GM19035 (cell line): ENCODE results near the gene PHLDB1.
"Not testable (repeated sequence)": the region's sequence is repeated elsewhere in the genome, so short reads cannot be mapped to it uniquely, and the experiment has no call there.

Experiments
- ATAC-seq: cut with Tn5 transposase; IDR thresholded peaks from one replicate; pipeline ENCODE4 v1.9.1; 2021; ENCODE audit not compliant: unreplicated experiment

PHLDB1 gene

DNA sequence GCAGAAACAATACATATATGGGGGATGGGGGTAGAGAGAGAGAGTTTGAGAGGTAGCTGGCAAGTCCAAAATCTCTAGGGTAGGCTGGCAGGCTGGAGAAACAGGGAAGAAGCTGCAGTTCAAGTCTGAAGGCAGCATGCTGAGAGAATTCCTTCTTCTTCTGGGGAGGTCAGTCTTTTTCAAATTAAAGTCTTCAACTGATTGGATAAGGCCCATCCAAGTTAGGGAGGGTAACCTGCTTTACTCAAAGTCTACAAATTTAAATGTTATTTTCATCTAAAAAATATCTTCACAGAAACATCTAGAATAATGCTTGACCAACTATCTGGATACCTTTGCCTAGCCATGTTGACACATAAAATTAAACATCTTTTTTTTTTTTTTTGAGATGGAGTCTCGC is 75.0 kb downstream of the PHLDB1 start:
- ATAC-seq: no peak

DNA sequence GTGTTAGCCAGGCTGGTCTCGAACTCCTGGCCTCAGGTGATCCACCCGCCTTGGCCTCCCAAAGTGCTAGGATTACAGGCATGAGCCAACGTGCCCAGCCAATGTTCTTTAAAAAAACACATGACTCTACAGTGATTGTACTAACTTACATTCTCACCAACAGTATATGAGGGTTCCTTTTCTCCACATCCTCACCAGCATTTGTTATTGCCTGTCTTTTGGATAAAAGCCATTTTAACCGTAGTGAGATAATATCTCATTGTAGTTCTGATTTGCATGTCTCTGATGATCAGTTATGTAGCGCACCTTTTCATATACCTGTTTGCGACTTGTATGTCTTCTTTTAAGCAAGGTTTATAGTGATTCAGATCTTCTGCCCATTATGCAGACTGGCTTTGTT is 75.5 kb downstream of the PHLDB1 start:
- ATAC-seq: not testable (repeated sequence)

GRCh38 chr11:118684187-118684586 is 76.8 kb downstream of the PHLDB1 start:
- no peak for ATAC-seq

GRCh38 chr11:118687906-118688305 is 80.5 kb downstream of the PHLDB1 start:
- no peak for ATAC-seq

- not testable (repeated sequence) for ATAC-seq
These were observed 80.9 kb downstream of the PHLDB1 start for GRCh38 chr11:118688339-118688738.

DNA sequence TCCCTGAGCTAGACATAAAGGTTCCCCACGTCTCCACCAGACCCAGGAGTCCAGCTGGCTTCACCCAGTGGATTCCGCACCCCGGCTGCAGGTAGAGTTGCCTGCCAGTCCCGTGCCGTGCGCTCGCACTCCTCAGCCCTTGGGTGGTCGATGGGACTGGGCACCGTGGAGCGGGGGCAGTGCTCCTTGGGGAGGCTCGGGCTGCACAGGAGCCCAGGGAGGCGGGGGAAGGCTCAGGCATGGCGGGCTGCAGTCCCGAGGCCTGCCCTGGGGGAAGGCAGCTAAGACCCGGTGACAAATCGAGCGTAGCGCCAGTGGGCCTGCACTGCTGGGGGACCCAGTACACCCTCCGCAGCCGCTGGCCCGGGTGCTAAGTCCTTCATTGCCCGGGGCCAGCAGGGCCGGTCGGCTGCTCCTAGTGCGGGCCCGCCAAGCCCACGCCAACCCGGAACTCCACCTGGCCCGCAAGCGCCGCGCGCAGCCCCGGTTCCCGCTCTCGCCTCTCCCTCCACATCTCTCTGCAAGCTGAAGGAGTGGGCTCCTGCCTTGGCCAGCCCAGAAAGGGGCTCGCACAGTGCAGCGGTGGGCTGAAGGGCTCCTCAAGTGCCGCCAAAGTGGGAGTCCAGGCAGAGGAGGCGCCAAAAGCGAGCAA is 81.6 kb downstream of the PHLDB1 start:
- no peak for ATAC-seq

- ATAC-seq: no peak
These were observed 82.1 kb downstream of the PHLDB1 start for GRCh38 chr11:118689503-118689851.

- ATAC-seq: peak; percentile 75
These were observed 82.6 kb downstream of the PHLDB1 start for GRCh38 chr11:118689852-118690552.

DNA sequence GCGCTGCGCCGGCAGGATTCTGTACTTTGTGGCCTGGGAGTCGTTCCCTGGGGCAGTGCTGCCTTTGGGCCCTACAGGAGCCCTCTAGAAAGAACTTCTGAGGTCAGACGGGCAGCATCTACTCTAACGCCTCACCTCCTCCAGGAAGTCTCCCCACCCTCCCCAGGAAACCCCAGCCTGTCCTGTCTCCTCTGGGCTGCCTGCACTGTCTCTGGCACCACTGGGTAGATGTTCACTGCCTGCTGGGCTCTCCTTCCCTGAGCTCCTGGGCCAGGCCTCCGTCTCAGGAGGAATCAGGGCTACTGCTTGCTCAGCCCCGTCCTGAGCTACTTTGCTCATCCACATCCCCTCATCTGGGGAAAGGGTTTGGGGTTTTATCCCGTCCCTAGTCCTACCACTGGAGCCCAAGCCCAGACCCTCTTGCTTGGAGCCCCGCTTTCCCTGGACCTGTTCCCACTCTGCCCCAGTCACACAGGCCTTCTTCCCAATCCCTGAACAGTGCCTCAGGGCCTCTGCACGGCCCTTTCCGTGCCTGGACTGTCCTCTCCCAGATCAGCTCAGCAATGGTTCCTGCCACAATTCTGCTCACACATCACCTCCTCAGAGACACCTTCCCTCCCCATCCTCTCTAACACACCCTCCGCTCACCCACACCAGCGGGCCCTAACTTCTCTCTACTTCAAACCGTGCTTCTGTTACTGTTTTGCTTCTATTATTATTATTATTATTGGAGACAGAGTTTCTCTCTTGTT is 83.3 kb downstream of the PHLDB1 start:
- no peak for ATAC-seq

DNA sequence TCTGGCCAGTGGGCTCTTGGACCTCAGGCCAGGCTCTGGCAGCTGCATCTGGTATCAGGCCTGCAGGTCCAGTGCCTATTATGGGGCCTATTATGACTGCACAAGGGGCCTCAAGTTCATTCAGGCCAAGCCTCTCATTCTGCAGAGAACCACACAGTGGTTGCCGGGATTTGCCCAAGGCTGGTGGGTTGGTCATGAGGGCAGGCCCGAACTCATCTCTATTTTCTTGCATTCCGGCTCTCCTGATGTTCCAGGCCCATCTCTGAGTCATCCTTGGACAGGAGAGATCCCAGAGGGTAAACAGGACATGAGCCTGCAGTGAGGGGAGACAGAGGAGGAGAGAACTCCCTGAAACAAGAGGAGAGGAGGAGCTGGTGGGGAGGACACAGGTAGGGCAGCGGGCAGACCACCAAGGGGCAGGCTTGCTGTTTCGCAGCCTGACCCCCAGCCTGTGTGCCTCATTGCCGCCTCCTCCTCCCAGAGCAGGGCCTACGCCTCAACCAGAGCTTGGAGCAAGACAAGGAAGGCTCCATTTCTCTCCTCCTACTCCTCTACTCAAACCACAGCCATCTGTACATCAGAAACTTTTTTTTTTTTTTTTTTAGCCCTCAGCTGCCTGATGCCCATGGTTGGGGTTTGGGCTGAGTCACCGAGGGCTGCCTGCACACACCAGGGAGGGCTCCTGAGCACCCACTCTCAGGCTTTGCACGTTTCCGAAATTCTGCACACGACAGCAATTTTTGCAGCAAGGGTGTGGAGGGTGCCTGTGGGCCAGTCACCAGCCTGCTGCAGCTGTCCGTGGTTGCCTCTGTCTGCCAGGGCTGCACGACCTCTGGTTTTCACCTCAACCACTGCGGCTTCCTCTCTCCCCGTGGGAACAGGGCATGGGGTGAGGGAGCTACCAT is 84.8 kb downstream of the PHLDB1 start:
- no peak for ATAC-seq

DNA sequence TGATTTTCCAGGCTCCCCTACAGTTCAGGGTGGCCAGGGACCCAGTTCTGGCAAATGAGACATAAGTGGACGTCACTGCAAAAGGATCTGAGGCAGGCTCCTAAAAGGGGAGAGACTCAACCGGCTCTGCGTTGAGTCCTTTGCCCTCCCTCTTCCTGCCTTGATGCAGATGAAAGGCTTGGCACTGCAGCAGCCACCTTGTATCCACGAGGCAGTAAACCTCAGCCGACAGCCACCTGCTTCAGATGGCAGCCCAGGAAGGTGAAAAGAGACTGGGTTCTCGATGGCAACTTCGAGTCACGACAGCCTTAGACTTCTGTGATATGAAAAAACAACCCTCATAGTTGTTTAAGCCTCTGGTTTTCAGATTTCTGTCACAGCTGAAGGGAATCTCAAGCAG is 86.8 kb downstream of the PHLDB1 start:
- no peak for ATAC-seq

GRCh38 chr11:118694771-118695170 is 87.4 kb downstream of the PHLDB1 start:
- ATAC-seq: no peak

GRCh38 chr11:118696673-118697226 is 89.3 kb downstream of the PHLDB1 start:
- no peak for ATAC-seq

DNA sequence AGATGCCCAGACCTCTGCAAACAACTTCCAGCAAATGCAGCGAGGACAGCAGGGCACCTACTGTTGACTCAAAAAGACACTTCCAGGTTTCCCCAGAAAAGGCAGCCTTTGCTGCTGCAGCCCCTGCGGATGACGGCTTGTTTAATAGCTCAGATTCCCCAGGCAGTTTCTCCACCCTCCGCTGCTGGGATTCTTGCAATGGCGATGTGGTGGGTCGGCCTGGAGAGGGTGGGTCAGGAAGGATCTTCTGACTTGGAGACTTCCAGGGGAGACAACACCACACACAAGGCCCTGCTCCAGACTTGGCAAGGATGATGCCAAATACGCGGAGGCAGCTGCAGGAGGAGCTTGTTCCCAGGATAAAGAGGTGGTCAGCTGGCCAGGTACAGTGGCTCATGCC is 89.9 kb downstream of the PHLDB1 start:
- no peak for ATAC-seq

DNA sequence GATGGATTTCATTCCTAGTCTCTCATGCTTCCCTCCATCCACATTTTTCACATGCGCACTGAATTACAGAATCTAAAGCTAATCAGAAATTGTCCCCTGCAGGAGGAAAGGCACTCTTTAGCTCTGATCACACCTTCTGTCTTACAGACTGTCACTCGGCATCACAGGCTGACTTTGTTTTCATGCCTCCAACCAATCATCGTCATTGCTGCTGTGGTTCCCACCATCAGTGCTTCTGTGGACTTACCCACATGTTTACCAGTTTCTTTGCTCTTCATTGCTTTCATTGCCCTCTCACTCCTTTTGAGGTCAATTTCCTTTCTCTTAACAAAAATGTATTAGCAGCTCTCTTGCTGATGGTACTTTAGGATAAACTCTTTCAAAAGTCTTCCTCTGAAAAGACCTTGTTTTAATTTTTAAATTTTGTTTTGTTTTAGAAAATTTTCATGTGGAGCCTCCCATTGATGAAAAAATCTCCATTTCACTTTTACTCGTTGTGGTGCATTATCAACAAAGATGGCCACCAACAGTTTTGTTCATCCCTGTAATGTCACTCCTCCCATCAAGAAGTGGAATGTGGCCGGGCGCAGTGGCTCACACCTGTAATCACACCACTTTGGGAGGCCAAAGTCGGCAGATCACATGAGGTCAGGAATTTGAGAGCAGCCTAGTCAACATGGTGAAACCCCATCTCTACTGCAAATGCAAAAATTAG is 92.2 kb downstream of the PHLDB1 start:
- no peak for ATAC-seq

GRCh38 chr11:118703563-118704106 is 96.2 kb downstream of the PHLDB1 start:
- ATAC-seq: no peak

GRCh38 chr11:118705111-118705741 is 97.8 kb downstream of the PHLDB1 start:
- ATAC-seq: no peak

DNA sequence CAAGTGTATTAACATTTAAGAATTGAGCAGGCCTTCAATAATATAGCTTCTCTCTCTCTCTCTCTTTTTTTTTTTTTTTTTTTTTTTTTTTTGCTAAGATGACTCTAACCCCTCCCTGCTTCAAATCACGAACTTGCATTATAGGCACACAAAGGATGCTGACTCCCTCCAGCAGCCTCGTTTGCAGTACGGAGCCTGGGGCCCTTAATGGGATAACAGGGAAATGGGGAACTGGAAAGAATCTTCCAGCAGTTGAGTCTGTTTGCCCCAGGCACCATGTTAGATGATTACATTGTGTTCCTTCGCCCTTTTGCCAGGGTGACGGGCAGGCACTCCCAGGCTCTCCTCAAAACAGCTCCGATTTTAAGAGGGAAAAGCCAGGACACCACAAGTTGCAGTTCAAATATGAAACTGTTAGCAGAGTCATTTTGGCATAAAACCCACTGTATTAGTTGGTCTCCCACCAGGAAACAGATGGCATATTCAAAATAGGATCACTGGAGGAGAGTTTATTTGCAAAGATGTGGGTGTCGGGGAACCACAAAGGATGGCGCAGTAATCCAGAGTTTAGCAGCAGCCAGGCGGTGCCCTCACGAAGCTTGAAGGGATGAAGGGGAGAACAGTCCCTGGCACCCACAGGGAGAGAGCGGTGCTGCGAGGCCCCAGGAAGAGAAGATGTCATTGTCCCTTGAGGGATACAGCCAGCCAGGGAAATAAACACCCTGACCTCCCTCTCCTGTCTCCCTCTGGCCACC is 98.6 kb downstream of the PHLDB1 start:
- ATAC-seq: no peak

GRCh38 chr11:118706546-118706825 is 99.1 kb downstream of the PHLDB1 start:
- no peak for ATAC-seq
